HG02870 (cell line): ENCODE measurements around the gene MUC20.
"Not testable (repeated sequence)": the region's sequence is repeated elsewhere in the genome, so short reads cannot be mapped to it uniquely, and the experiment has no call there.

Experiments used
- ATAC-seq: cut with Tn5 transposase; IDR thresholded peaks from one replicate; pipeline ENCODE4 v1.9.1; 2021; ENCODE audit warnings: mild to moderate bottlenecking, moderate library complexity; ENCODE audit not compliant: unreplicated experiment

Gene MUC20

GRCh38 chr3:195728789-195729188 lies 8.0 kb downstream of the MUC20 start:
- not testable (repeated sequence) for ATAC-seq

- no peak for ATAC-seq
Measured at GRCh38 chr3:195729476-195730251, 8.9 kb downstream of the MUC20 start.

GRCh38 chr3:195731356-195731905 lies 10.7 kb downstream of the MUC20 start:
- ATAC-seq, result no peak

- no peak for ATAC-seq
Measured at GRCh38 chr3:195732940-195733339, 12.2 kb downstream of the MUC20 start.

- ATAC-seq, result no peak
Measured at GRCh38 chr3:195735036-195735695, 14.4 kb downstream of the MUC20 start.

GRCh38 chr3:195736866-195737490 lies 16.2 kb downstream of the MUC20 start:
- no peak for ATAC-seq

GRCh38 chr3:195737782-195738181 lies 17.0 kb downstream of the MUC20 start:
- not testable (repeated sequence) for ATAC-seq

- ATAC-seq, result no peak
Measured at GRCh38 chr3:195738274-195739044, 17.7 kb downstream of the MUC20 start.

- no peak for ATAC-seq
Measured at GRCh38 chr3:195739561-195740111, 18.9 kb downstream of the MUC20 start.

- ATAC-seq, result no peak
Measured at GRCh38 chr3:195744437-195744836, 23.7 kb downstream of the MUC20 start.

GRCh38 chr3:195746346-195746745 lies 25.6 kb downstream of the MUC20 start:
- ATAC-seq, result no peak

- ATAC-seq, result no peak
Measured at GRCh38 chr3:195746751-195747150, 26.0 kb downstream of the MUC20 start.

GRCh38 chr3:195748661-195749060 lies 27.9 kb downstream of the MUC20 start:
- ATAC-seq, result no peak

- not testable (repeated sequence) for ATAC-seq
Measured at GRCh38 chr3:195749101-195749500, 28.3 kb downstream of the MUC20 start.

GRCh38 chr3:195750797-195751520 lies 30.2 kb downstream of the MUC20 start:
- no peak for ATAC-seq

- no peak for ATAC-seq
Measured at GRCh38 chr3:195751560-195751959, 30.8 kb downstream of the MUC20 start.

- no peak for ATAC-seq
Measured at GRCh38 chr3:195752066-195752465, 31.3 kb downstream of the MUC20 start.

- ATAC-seq, result no peak
Measured at GRCh38 chr3:195752546-195753331, 32.0 kb downstream of the MUC20 start.

- no peak for ATAC-seq
Measured at GRCh38 chr3:195753581-195753980, 32.8 kb downstream of the MUC20 start.
